ENCODE measurements around the gene BRF1.
A peak's percentile ranks its signal among the peaks of the same experiment; 100 is the strongest.

BRF1 gene

GRCh38 chr14:105165761-105166485, 134.9 kb downstream of the BRF1 start:
- Histone ChIP-seq H2AFZ (ENCODE audit: low read length) (no peak overlapping the region), H3K4me2 (ENCODE audit: low read depth, low read length, poor library complexity, severe bottlenecking) (no peak overlapping the region), H3K27me3 (ENCODE audit: insufficient read depth, low read length, poor library complexity, severe bottlenecking) (no peaks in the 10 kb centered on the region), H3K4me1 (ENCODE audit: insufficient read depth, low read length, poor library complexity, severe bottlenecking) (peaks cover 32% of the 10 kb centered on the region), H3K9ac (ENCODE audit: low read depth, low read length, poor library complexity, severe bottlenecking) (no peak overlapping the region), H4K20me1 (ENCODE audit: insufficient read depth, low read length, poor library complexity, severe bottlenecking) (no peaks in the 10 kb centered on the region), H3K4me3 (ENCODE audit: low read length, poor library complexity, severe bottlenecking) (no peak overlapping the region), H3K9me2 (replicated peaks; ENCODE audit: low read depth, low read length) (no peaks in the 10 kb centered on the region), H3F3A (ENCODE audit: low read depth) (no peaks in the 10 kb centered on the region; the same call in 1 of the 2 replicates), H3K79me2 (ENCODE audit: insufficient read depth, low read length) (no peaks in the 10 kb centered on the region), H3K9me3 (ENCODE audit: insufficient read depth, low read depth, low read length) (no peaks in the 10 kb centered on the region), H3K36me3 (ENCODE audit: insufficient read depth, low read length) (no peaks in the 10 kb centered on the region)
- TF ChIP-seq CTCF (conservative IDR thresholded peaks at IDR 0.05; ENCODE audit: low read length): no peak
- no peak for TF ChIP-seq EZH2phosphoT487 (IDR thresholded peaks at IDR 0.05; ENCODE audit: borderline replicate concordance)

GRCh38 chr14:105165134-105165704, 135.6 kb downstream of the BRF1 start:
- TF ChIP-seq CTCF (conservative IDR thresholded peaks at IDR 0.05; ENCODE audit: low read length) (no peak), EZH2phosphoT487 (IDR thresholded peaks at IDR 0.05; ENCODE audit: borderline replicate concordance) (no peak)
- Histone ChIP-seq H3F3A (ENCODE audit: low read depth) (no peaks in the 10 kb centered on the region; the same call in 1 of the 2 replicates), H3K4me3 (ENCODE audit: low read length, poor library complexity, severe bottlenecking) (no peak overlapping the region), H3K9ac (ENCODE audit: low read depth, low read length, poor library complexity, severe bottlenecking) (no peak overlapping the region), H3K9me3 (ENCODE audit: insufficient read depth, low read depth, low read length) (no peaks in the 10 kb centered on the region), H3K79me2 (ENCODE audit: insufficient read depth, low read length) (no peaks in the 10 kb centered on the region), H3K4me1 (ENCODE audit: insufficient read depth, low read length, poor library complexity, severe bottlenecking) (peaks cover 39% of the 10 kb centered on the region), H3K27me3 (ENCODE audit: insufficient read depth, low read length, poor library complexity, severe bottlenecking) (no peaks in the 10 kb centered on the region), H2AFZ (ENCODE audit: low read length) (no peak overlapping the region), H3K9me2 (replicated peaks; ENCODE audit: low read depth, low read length) (no peaks in the 10 kb centered on the region), H4K20me1 (ENCODE audit: insufficient read depth, low read length, poor library complexity, severe bottlenecking) (no peaks in the 10 kb centered on the region), H3K36me3 (ENCODE audit: insufficient read depth, low read length) (no peaks in the 10 kb centered on the region), H3K4me2 (ENCODE audit: low read depth, low read length, poor library complexity, severe bottlenecking) (no peak overlapping the region)

DNA sequence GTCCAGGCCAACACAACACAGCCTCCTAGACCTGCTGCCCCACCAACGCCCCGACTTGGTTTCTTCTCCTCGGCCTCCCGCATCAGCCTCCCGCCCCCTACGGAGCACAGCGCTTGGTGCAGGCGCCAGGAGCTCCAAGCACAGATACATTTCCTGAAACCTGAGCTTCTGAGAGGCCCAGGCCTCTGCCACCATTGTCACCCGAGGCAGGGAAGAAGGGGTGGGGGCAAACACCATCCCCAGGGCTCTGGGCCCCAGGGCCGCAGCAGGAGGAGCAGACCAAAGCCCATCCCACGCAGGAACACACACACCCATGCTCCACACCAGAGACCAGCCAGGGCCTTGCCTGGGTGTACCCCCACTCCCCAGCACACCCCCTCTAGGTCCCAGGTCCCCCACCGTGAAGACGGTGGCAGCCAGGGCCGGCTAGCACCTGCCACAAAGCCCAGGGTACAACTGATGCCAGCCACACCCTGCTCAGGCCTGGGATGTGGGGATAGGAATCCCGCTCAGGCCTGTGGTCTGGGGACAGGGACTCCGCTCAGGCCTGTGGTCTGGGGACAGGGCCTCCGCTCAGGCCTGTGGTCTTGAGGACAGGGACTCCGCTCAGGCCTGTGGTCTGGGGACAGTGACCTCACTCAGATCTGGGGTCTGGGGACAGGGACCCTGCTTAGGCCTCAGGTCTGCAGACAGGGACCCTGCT, 137.6 kb downstream of the BRF1 start:
- Histone ChIP-seq H3K4me1 (ENCODE audit: insufficient read depth, low read length, poor library complexity, severe bottlenecking) (peaks cover 39% of the 10 kb centered on the region), H3K36me3 (ENCODE audit: insufficient read depth, low read length) (no peaks in the 10 kb centered on the region), H3K9me2 (replicated peaks; ENCODE audit: low read depth, low read length) (no peaks in the 10 kb centered on the region), H3F3A (ENCODE audit: low read depth) (no peaks in the 10 kb centered on the region; the same call in 1 of the 2 replicates), H3K9ac (ENCODE audit: low read depth, low read length, poor library complexity, severe bottlenecking) (no peak overlapping the region), H3K79me2 (ENCODE audit: insufficient read depth, low read length) (no peaks in the 10 kb centered on the region), H3K4me3 (ENCODE audit: low read length, poor library complexity, severe bottlenecking) (no peak overlapping the region), H2AFZ (ENCODE audit: low read length) (no peak overlapping the region), H3K4me2 (ENCODE audit: low read depth, low read length, poor library complexity, severe bottlenecking) (peak overlapping the region; percentile 22), H3K27me3 (ENCODE audit: insufficient read depth, low read length, poor library complexity, severe bottlenecking) (no peaks in the 10 kb centered on the region), H4K20me1 (ENCODE audit: insufficient read depth, low read length, poor library complexity, severe bottlenecking) (no peaks in the 10 kb centered on the region), H3K9me3 (ENCODE audit: insufficient read depth, low read depth, low read length) (no peaks in the 10 kb centered on the region)
- TF ChIP-seq EZH2phosphoT487 (IDR thresholded peaks at IDR 0.05; ENCODE audit: borderline replicate concordance) (no peak), CTCF (conservative IDR thresholded peaks at IDR 0.05; ENCODE audit: low read length) (no peak)
